K562 (cell line): ENCODE measurements around the gene PAQR8. TPM values are rescaled to one million over a fixed set of nuclear protein-coding genes. Genes with fewer than 3 reads are reported as not detected.
A peak's percentile ranks its signal among the peaks of the same experiment; 100 is the strongest.

Source experiments
- BRCA1 ChIP-seq, 2 experiments: fragments of 450-650 bp in 1 of 2; sonication (generic) in 1 of 2; formaldehyde crosslinking in 1 of 2; IDR thresholded peaks; 2 replicates each; pipeline versions ENCODE4 v1.5.0 to v1.6.1; 2017 to 2020; ENCODE audit warnings: mild to moderate bottlenecking in 1 of 2, missing genetic modification reagents in 1 of 2
- C11orf30 ChIP-seq: fragments of 450-650 bp; IDR thresholded peaks from 2 replicates; pipeline ENCODE4 v1.6.1; 2016; ENCODE audit warnings: low read depth, mild to moderate bottlenecking
- CBX1 ChIP-seq: sonication (generic); IDR thresholded peaks from 2 replicates; pipeline ENCODE4 v1.6.1; 2016; ENCODE audit warnings: antibody characterized with exemption, low read depth, mild to moderate bottlenecking
- GMEB1 ChIP-seq: fragments of 250-450 bp; sonication (Bioruptor Pico); IDR thresholded peaks from 2 replicates; pipeline ENCODE4 v1.4.0; 2020; ENCODE audit warnings: mild to moderate bottlenecking
- HDAC1 ChIP-seq, 2 experiments: fragments of 450-650 bp; IDR thresholded peaks; 2 replicates each; pipeline ENCODE4 v1.6.1; 2016 to 2017; ENCODE audit warnings: inconsistent platforms in 1 of 2, mild to moderate bottlenecking in 1 of 2, moderate library complexity in 1 of 2
- HIVEP1 ChIP-seq: fragments of 250-450 bp; sonication (Bioruptor Pico); IDR thresholded peaks from 2 replicates; pipeline ENCODE4 v1.4.0; 2020; ENCODE audit warnings: mild to moderate bottlenecking
- JUND ChIP-seq, 2 experiments: IDR thresholded peaks; 2 replicates in 1 of 2; 3 replicates in 1 of 2; pipeline ENCODE4 v1.6.1; 2011; ENCODE audit warnings: borderline replicate concordance in 2 of 2, low read depth in 2 of 2, low read length in 2 of 2, improper control_type of control experiment in 1 of 2, missing biosample characterization in 1 of 2, missing genetic modification characterization in 1 of 2, missing genetic modification reagents in 1 of 2
- LCOR ChIP-seq: sonication (generic); formaldehyde crosslinking; IDR thresholded peaks from 2 replicates; pipeline ENCODE4 v1.8.0; 2022; ENCODE audit warnings: mild to moderate bottlenecking, missing genetic modification reagents
- MAFF ChIP-seq: IDR thresholded peaks from 2 replicates; pipeline ENCODE4 v1.6.1; 2012; ENCODE audit warnings: low read length, improper control_type of control experiment
- MTA1 ChIP-seq: fragments of 450-650 bp; IDR thresholded peaks from 2 replicates; pipeline ENCODE4 v1.6.1; 2017; ENCODE audit warnings: borderline replicate concordance
- NFIX ChIP-seq: fragments of 250-450 bp; sonication (Bioruptor Pico); IDR thresholded peaks from 2 replicates; pipeline ENCODE4 v1.4.0; 2020; ENCODE audit warnings: low read depth, mild to moderate bottlenecking, moderate library complexity
- NR2C1 ChIP-seq, 2 experiments: fragments of 450-650 bp; IDR thresholded peaks; 2 replicates each; pipeline ENCODE4 v1.6.1; 2017; ENCODE audit warnings: mild to moderate bottlenecking in 2 of 2, antibody characterized with exemption in 1 of 2, inconsistent platforms in 1 of 2, missing compliant biosample characterization in 1 of 2, missing genetic modification characterization in 1 of 2
- POLR2B ChIP-seq: fragments of 450-650 bp; IDR thresholded peaks from 2 replicates; pipeline ENCODE4 v1.6.1; 2018; ENCODE audit warnings: low read depth; ENCODE audit not compliant: partially characterized antibody
- PPARD ChIP-seq: fragments of 250-450 bp; sonication (Bioruptor Pico); IDR thresholded peaks from 2 replicates; pipeline ENCODE4 v1.8.0; 2022; ENCODE audit warnings: inconsistent platforms, mild to moderate bottlenecking, moderate library complexity
- PREB ChIP-seq: sonication (generic); formaldehyde crosslinking; IDR thresholded peaks from 2 replicates; pipeline ENCODE4 v1.8.1; 2023; ENCODE audit warnings: mild to moderate bottlenecking, missing genetic modification reagents
- RAD21 ChIP-seq, 2 experiments: fragments of 250-450 bp in 1 of 2; fragments of 450-650 bp in 1 of 2; sonication (Bioruptor Pico) in 1 of 2; formaldehyde crosslinking in 1 of 2; IDR thresholded peaks in 1 of 2; conservative IDR thresholded peaks in 1 of 2; 2 replicates each; pipeline versions ENCODE4 v1.4.0 to v1.8.0; 2020 to 2022; ENCODE audit warnings: mild to moderate bottlenecking in 2 of 2, moderate library complexity in 1 of 2
- SAP30 ChIP-seq: fragments of 200-600 bp; sonication (generic); IDR thresholded peaks from 2 replicates; pipeline ENCODE4 v1.6.1; 2012; ENCODE audit warnings: borderline replicate concordance, low read depth, mild to moderate bottlenecking, moderate library complexity, low read length, control low read depth, inconsistent platforms; ENCODE audit not compliant: insufficient read depth, poor library complexity, severe bottlenecking
- SMAD2 ChIP-seq: fragments of 150-350 bp; IDR thresholded peaks from 2 replicates; pipeline ENCODE4 v1.6.1; 2014; ENCODE audit warnings: low read depth, mild to moderate bottlenecking, low read length
- TAF1 ChIP-seq: IDR thresholded peaks from 2 replicates; pipeline ENCODE4 v1.6.1; 2011; ENCODE audit warnings: mild to moderate bottlenecking, low read length, moderate library complexity; ENCODE audit not compliant: insufficient read depth, control insufficient read depth, severe bottlenecking; ENCODE audit errors: extremely low read depth
- VEZF1 ChIP-seq: fragments of 200-800 bp; sonication (Bioruptor generic); IDR thresholded peaks from 2 replicates; pipeline ENCODE4 v1.6.1; 2017; ENCODE audit warnings: missing genetic modification characterization, missing compliant biosample characterization
- polyA plus RNA-seq, 8 experiments: library from polyadenylated mRNA; depleted of rRNA in 4 of 8; stranded (reverse) in 5 of 8; unstranded in 3 of 8; fragments of >200 nt; fragmentation: Nextera tagmentation in 2 of 8; fragmentation: Illumina TruSeq in 1 of 8; extraction: Ambion mirVana in 2 of 8; extraction: Trizol in 1 of 8; gene quantifications; 2 replicates each; pipeline versions ENCODE4 v1.2.1 to v1.2.3, GENCODE V29; 2011 to 2014; ENCODE audit warnings: inconsistent platforms in 1 of 8, missing spikeins in 1 of 8
- total RNA-seq, 7 experiments: library from RNA; depleted of rRNA in 6 of 7; stranded (reverse); fragments of >200 nt in 6 of 7; fragmentation: Illumina TruSeq in 2 of 7; extraction: Trizol in 2 of 7; gene quantifications; 2 replicates each; pipeline versions ENCODE4 v1.2.1 to v1.2.3, GENCODE V29; 2011 to 2021; ENCODE audit warnings: low replicate concordance in 1 of 7

PAQR8 gene
- total and polyA plus RNA-seq, 9 of the 15 experiments (the other 6 are each of a cell fraction or from before 2014, with no cell fraction given): 1.4 to 10.2 (median 3.5) TPM

GRCh38 chr6:52362443-52363227, 684 bp downstream of the PAQR8 start (continued):
- TF ChIP-seq CBX1 (0 out of 2 replicates have a peak, but pooled peaks have one; percentile 9), C11orf30 (no peak), SMAD2 (no peak), GMEB1 (CRISPR knock-in tag) (no peak), NR2C1 (IDR thresholded peaks at IDR 0.05) (no peak), NR2C1 (tag; IDR thresholded peaks at IDR 0.05) (no peak), BRCA1 (IDR thresholded peaks at IDR 0.05) (no peak), BRCA1 (CRISPR knock-in tag; IDR thresholded peaks at IDR 0.05) (no peak), HIVEP1 (CRISPR knock-in tag) (no peak), MTA1 (no peak), RAD21 (CRISPR knock-in tag; conservative IDR thresholded peaks at IDR 0.05 in 1 of 2, IDR thresholded peaks at IDR 0.05 in 1 of 2) (peak; percentile 11 to 31; a peak in 2 of 4 replicates), SAP30 (no peak), HDAC1 (IDR thresholded peaks at IDR 0.05) (peak in 1 of 2 experiments; percentile 54; a peak in 2 of 4 replicates), NFIX (CRISPR knock-in tag) (no peak), TAF1 (no peak), JUND (IDR thresholded peaks at IDR 0.05; ENCODE audit: borderline replicate concordance, low read depth, low read length) (no peak), JUND (tag; IDR thresholded peaks at IDR 0.05; ENCODE audit: borderline replicate concordance, low read depth, low read length) (no peak), MAFF (no peak), PPARD (CRISPR knock-in tag) (no peak), VEZF1 (CRISPR knock-in tag) (peak; percentile 38; the same call in 1 of the 2 replicates), POLR2B (no peak), PREB (CRISPR knock-in tag) (no peak), LCOR (CRISPR knock-in tag) (no peak)
